Panc1 (cell line): ENCODE measurements around the gene DHRS3.

Source experiments
- CTCF ChIP-seq: fragments of 450-650 bp; IDR thresholded peaks from 2 replicates; pipeline ENCODE4 v1.5.1; 2017; ENCODE audit warnings: mild to moderate bottlenecking
- POLR2AphosphoS5 ChIP-seq: IDR thresholded peaks from 2 replicates; pipeline ENCODE4 v1.6.1; 2012; ENCODE audit warnings: mild to moderate bottlenecking, low read depth, low read length, moderate library complexity
- TCF7L2 ChIP-seq: IDR thresholded peaks from 2 replicates; pipeline ENCODE4 v1.6.1; 2011; ENCODE audit warnings: mild to moderate bottlenecking, low read depth, low read length, inconsistent platforms

DNA sequence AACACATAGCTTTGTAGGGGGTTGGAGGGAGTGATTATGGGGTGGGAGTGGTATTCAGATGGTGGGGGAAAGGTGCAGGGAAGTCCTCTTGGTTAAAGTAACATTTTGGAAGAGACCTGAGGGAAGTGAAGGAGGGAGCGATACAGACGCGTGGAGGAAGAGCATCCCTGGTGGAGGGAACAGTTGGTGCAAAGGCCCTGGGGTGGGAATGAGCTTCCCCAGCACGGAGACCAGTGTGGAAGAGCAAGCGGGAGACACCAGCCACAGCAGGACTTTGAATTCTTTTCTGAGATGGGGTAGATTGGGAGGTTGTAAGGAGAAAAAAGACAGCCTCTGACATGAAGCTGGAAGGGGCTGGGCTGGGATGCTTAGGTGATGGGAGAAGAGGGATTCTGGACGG, 23.5 kb downstream of the DHRS3 start:
- TF ChIP-seq POLR2AphosphoS5 (no peak), CTCF (no peak), TCF7L2 (no peak)
